ENCODE measurements around the gene VTI1A.

VTI1A gene

GRCh38 chr10:112658900-112659638, 212.1 kb downstream of the VTI1A start:
- TF ChIP-seq CTCF (IDR thresholded peaks at IDR 0.05; ENCODE audit: control insufficient read depth, extremely low read depth, insufficient read depth), result no peak
- no peak overlapping the region for H3K4me3 ChIP-seq (ENCODE audit: low read depth, low read length)
- DNase-seq (ENCODE audit: low read depth), result no peak

GRCh38 chr10:112663234-112664125, 216.5 kb downstream of the VTI1A start:
- no peak overlapping the region for H3K4me3 ChIP-seq (ENCODE audit: low read depth, low read length)
- DNase-seq (ENCODE audit: low read depth), result no peak
- no peak for TF ChIP-seq CTCF (IDR thresholded peaks at IDR 0.05; ENCODE audit: control insufficient read depth, extremely low read depth, insufficient read depth)

- DNase-seq (ENCODE audit: low read depth), result no peak
- no peak overlapping the region for H3K4me3 ChIP-seq (ENCODE audit: low read depth, low read length)
- no peak for TF ChIP-seq CTCF (IDR thresholded peaks at IDR 0.05; ENCODE audit: control insufficient read depth, extremely low read depth, insufficient read depth)
These were observed 219.1 kb downstream of the VTI1A start for GRCh38 chr10:112666094-112666493.

GRCh38 chr10:112669989-112670388, 223.0 kb downstream of the VTI1A start:
- TF ChIP-seq CTCF (IDR thresholded peaks at IDR 0.05; ENCODE audit: control insufficient read depth, extremely low read depth, insufficient read depth), result no peak
- H3K4me3 ChIP-seq (ENCODE audit: low read depth, low read length), result no peak overlapping the region
- DNase-seq (ENCODE audit: low read depth), result no peak

- no peak overlapping the region for H3K4me3 ChIP-seq (ENCODE audit: low read depth, low read length)
- TF ChIP-seq CTCF (IDR thresholded peaks at IDR 0.05; ENCODE audit: control insufficient read depth, extremely low read depth, insufficient read depth), result no peak
- DNase-seq (ENCODE audit: low read depth), result no peak
These were observed 224.7 kb downstream of the VTI1A start for GRCh38 chr10:112671743-112672142.

- TF ChIP-seq CTCF (IDR thresholded peaks at IDR 0.05; ENCODE audit: control insufficient read depth, extremely low read depth, insufficient read depth), result no peak
- DNase-seq (ENCODE audit: low read depth), result no peak
- H3K4me3 ChIP-seq (ENCODE audit: low read depth, low read length), result no peak overlapping the region
These were observed 225.7 kb downstream of the VTI1A start for GRCh38 chr10:112672706-112673105.
